GM18868 (cell line): ENCODE measurements around the gene ZNF724.
"Not testable (repeated sequence)": the region's sequence is repeated elsewhere in the genome, so short reads cannot be mapped to it uniquely, and the experiment has no call there.

Source experiments
- ATAC-seq: cut with Tn5 transposase; IDR thresholded peaks from one replicate; pipeline ENCODE4 v1.9.1; 2021; ENCODE audit warnings: mild to moderate bottlenecking, moderate library complexity; ENCODE audit not compliant: unreplicated experiment

Gene ZNF724

GRCh38 chr19:23249911-23250649 lies at the start of gene ZNF724:
Gene ZNF724, minus strand, starts transcription at chr19:23250394. Its CDS starts 152 bp downstream, at chr19:23250242.
- ATAC-seq: peak; percentile 100

GRCh38 chr19:23294141-23294540 lies 43.9 kb upstream of the ZNF724 start:
- no peak for ATAC-seq

DNA sequence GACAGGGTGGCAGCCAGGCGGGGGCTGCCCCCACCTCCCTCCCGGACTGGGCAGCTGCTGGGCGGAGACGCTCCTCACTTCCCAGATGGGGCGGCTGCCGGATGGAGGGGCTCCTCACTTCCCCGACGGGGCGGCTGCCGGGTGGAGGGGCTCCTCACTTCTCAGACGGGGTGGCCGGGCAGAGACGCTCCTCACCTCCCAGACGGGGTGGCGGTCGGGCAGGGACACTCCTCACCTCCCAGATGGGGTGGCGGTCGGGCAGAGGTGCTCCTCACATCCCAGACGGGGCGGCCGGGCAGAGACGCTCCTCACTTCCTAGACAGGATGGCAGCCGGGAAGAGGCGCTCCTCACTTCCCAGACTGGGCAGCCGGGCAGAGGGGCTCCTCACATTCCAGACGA lies 39.8 kb upstream of the ZNF724 start:
- not testable (repeated sequence) for ATAC-seq

DNA sequence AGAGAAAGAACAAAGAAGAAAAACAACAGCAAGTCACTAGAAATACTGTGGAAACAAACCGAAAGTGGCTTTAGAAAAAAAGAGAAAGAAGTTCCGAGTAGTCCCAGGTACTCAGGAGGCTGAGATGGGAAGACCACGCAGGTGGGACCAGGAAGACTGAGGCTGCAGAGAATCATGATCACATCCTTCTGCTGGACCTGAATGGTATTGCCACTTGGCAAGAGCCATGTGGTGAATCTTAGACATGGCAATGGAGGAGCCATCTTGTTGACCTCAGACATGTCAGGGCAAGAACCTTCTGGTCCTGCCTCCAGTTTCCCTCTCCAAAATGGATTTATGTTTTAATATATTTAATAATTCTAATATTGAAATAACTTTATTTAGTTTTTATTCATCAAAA lies 37.4 kb upstream of the ZNF724 start:
- no peak for ATAC-seq

GRCh38 chr19:23286477-23286876 lies 36.3 kb upstream of the ZNF724 start:
- ATAC-seq: no peak

DNA sequence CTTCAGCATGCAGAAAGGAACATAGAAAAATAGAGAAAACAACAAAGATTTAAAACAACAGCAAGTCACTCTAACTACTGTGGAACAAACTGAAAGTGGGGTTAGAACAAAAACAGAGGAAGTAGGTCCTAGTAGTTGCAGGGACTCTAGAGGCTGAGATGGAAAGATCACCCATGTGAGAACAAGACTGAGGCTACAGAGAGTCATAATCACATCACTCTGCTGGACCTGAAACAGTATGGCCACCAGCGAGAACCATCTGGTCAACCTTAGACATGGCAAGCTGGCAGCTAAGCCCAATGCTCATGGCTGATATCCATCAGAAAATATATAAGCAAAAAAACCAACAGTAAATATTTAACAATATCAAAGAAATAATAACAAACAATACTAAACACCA lies 35.8 kb upstream of the ZNF724 start:
- no peak for ATAC-seq

DNA sequence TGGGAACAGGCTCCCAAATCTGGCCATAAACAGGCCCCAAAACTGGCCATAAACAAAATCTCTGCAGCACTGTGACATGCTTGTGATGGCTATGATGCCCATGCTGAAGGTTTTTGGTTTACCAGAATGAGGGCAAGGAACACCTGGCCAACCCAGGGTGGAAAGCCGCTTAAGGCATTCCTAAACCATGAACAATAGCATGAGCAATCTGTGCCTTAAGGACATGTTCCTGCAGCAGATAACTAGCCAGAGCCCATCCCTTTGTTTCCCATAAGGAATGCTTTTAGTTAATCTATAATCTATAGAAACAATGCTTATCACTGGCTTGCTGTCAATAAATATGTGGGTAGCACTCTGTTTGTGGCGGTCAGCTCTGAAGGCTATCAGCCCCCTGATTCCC lies 35.1 kb upstream of the ZNF724 start:
- ATAC-seq: not testable (repeated sequence)

DNA sequence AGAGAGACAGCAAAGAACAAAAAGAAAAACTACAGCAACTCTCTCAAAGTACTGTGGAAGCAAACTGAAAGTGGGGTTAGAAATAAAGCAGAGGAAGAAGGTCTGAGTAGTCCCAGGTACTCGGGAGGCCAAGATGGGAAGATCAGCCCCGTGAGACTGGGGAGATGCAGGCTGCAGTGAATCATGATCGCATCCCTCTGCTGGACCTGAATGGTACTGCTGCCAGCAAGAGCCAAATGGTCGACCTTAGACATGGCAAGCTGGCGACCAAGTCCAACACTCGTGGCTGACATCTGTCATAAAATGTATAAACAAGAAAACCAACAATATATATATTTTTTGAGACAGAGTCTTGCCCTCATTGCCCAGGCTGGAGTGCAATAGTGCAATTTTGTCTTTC lies 33.7 kb upstream of the ZNF724 start:
- ATAC-seq: peak; percentile 77

DNA sequence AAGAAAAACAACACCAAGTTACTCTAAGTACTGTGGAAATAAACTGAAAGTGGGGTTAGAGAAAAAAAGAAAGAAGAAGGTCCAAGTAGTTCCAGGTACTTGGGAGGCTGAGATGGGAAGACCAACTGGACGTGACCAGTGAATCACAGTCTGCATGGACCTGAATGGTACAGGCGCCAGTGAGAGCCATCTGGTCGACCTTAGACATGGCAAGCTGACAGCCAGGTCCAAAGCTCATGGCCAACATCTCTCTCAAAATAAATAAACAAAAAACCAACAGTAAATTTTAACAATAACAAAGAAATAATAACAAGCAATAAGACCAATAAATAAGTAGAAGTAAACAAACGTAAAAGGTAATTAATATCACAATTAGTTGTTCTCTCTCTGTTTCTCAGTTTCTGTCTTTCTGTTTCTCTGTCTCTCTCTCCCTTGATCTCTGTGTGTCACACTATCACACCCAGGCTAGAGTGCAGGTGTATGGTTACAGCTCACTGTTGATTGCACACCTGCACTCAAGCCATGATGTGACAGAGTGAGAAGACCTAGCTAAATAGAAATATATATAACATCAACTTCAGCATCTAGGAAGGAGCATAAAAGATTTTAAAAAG lies 31.6 kb upstream of the ZNF724 start:
- no peak for ATAC-seq

DNA sequence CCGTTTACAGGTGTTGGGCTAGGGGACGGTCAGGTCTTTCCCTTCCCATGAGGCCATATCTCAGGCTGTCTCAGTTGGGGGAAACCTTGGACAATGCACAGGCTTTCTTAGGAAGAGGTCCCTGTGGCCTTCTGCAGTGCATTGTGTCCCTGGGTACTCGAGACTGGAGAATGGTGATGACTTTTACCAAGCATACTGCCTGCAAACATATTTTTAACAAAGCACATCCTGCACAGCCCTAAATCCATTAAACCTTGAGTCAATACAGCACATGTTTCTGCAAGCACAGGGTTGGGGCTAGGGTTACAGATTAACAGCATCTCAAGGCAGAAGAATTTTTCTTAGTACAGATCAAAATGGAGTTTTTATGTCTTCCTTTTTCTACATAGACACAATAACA lies 27.9 kb upstream of the ZNF724 start:
- ATAC-seq: not testable (repeated sequence)

- peak; percentile 100 for ATAC-seq
These were observed 23.6 kb upstream of the ZNF724 start for GRCh38 chr19:23273590-23274412.

DNA sequence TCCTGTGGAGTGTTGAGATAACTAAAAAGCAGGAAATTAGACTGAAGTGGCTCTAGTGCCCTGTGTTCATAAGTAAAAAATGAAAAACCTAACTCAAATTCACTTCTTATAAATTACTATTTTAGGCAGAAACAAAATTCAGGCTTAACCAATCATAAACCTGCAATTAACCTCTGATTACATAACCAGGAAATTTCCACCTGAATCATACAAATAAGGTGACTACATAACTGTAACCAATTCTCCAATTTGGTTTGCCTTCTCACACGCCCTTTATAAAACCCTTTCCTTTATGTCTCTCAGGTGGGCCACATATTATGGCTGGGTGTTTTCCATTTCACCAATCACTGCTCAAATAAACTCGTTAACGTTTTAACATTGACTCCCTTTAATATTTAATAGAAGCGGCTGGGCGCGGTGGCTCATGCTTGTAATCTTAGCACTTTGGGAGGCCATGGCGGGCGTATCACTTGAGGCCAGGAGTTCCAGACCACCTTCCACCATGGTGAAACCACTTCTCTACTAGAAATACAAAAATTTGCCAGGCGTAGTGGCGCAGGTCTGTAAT lies 22.9 kb upstream of the ZNF724 start:
- ATAC-seq: no peak

DNA sequence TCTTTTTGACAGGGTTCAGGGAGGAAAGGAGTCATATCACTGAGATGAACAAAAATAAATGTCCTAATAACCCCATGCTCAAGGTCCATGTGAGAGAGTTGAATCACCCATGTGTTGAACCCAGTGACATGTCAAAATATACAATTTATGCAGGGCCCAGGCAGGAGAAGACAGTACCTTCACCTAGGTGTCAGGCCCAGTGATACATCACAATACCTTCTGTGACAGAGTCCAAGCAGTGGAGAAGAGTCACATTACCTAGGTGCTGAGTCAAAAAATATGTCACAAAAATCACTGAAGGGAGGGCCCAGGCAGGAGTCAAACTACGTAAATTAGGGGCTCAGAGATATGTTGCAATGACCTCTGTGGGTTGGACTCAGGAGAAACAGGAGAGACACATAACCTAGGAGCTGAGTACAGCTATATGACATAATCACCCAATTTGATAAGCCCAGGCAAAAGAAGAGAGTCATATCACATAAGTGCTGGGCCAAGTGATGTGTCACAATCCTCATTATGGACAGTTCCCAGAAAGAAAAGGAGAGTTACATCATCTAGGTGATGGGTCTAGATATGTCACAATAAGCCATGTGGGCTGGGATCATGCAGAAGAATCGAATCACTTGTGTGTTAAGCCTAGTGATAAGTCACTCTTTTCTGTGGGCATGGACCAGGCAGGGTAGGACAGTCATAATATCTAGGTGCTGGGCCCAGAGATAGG lies 13.8 kb upstream of the ZNF724 start:
- ATAC-seq: no peak

GRCh38 chr19:23263396-23263795 lies 13.2 kb upstream of the ZNF724 start:
- no peak for ATAC-seq

- no peak for ATAC-seq
These were observed 12.7 kb upstream of the ZNF724 start for GRCh38 chr19:23262920-23263319.

DNA sequence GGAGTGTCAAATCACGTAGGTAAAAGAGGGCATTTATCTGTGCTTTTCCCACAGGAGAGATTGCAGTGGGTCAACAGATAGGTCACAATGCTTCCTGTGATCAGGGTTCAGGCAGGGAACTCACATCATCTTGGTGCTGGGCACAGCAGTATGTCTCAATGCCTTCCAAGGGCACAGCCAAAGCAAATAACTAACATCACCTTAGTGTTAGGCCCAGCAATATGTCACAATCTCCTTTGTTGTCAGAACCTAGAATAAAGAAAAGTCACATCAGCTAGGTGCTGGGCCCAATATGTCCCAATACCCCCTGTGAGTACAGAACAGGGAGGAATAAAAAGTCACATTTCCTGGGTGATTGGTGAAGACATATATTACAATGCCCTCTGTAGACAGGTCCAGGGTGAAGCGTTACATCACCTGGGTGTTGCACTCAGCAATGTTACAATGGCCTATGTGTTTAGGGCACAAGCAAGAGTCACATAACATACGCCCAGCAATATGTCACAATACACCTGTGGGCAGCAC lies 11.4 kb upstream of the ZNF724 start:
- ATAC-seq: no peak

- ATAC-seq: no peak
These were observed 10.8 kb upstream of the ZNF724 start for GRCh38 chr19:23260956-23261355.

DNA sequence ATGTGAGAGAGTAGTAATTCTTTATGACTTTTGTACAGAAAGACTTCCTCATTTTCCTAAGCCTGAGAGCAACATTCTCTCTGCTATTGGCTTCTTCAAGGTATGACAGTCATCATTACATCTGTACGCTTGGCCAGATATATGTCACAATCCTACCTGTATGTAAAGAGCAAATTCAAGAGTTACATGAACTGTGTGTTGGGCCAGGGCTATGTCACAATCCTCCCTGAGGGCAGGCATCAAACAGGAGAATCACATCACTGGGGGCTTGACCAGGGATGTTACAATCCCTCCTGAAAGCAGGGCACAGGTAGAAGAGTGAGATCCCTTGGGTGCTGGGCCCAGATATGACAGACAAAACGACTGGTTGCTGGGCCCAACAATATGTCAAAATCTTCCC lies 9.8 kb upstream of the ZNF724 start:
- ATAC-seq: no peak

DNA sequence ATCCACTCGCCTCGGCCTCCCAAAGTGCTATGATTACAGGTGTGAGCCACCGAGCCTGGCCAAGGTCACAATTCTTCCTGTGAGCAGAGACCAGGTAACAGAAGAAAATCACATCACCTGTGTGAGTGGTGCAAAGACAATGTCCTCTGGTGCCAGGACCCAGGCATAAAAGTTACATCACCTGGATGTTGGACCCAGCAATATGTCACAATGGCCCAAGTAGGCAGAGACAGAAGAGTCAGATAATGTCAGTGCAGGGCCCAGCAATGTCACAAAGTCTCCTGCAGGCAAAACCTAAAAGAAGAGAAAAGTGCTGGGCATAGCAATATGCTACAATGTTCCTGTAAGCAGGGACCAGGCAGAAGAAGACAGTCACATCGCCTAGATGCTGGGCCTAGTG lies 5.5 kb upstream of the ZNF724 start:
- ATAC-seq: no peak

DNA sequence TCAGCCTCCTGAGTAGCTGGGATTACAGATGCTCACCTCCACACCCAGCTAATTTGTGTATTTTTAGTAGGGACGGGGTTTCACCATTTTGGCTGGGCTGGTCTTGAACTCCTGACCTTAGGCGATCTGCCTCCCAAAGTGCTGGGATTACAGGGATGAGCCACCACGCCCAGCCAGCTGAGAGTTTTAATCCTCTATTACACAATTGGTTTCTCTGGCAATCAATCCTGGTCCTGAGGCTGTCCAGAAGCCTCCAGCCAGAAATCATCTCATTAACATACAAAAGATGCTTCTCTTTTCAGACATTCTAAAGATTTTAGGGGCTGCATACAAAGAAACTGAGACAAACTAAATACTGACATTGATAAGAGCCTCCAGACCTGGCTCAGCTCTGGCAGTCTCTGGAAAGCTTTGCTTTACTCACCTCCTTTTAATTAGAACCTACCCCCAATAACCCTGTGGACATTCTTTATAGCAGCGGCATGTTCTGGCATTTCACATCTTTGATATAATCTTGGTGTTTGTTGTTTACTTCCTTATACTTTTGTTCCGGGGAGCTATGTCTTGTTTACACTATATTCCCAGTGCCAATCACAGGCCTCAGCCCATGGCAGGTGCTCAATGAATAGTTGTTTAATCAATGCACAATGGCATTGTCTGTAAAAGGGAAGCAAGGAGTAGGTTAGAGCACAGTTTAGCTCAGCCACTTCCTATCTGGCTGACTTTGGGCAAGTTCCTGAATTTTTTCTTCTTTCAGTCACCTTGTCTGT lies 4.1 kb upstream of the ZNF724 start:
- ATAC-seq: no peak
